GM18526 (cell line): ENCODE results near the gene ZC3H8.

Experiments used
- POLR2A ChIP-seq: IDR thresholded peaks from 3 replicates; pipeline ENCODE4 v1.6.1; 2011; ENCODE audit not compliant: insufficient read length; ENCODE audit errors: extremely low read depth

Gene ZC3H8

DNA sequence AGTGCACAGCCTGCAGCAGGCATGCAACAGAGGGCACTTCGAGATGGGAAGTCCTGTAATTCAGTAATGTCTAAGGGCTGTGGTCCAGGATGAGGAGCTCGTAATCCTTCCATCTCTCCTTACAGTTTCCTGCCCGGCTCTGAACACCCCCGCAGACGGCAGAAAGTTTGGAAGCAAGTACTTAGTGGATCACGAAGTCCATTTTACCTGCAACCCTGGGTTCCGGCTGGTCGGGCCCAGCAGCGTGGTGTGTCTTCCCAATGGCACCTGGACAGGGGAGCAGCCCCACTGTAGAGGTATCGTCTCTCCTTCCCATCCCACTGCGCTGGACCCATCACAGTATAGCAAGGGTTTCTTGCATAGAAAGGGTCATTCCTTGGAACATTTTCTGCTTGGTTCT lies 90.0 kb downstream of the ZC3H8 start:
- no peak for TF ChIP-seq POLR2A

DNA sequence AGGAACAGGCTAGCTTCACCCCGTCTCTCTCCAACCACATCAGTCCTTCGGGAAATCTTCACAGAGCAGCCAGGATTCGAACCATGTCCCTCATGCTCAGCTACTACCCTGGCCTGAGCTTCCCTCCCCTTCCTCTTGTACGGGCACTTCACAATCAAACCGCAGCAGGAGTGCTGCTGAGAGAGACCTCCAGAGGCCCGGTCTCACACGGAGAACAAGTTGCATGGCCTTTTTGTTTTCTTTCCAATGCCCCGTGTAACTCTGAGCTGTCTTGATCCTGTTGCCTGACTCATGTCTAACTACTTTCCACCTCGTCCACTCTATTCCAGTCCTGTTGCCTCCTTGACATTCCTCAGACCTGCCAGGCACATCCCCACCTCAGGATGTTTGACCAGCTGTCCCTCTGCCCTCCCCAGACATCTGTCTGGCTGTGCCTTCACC lies 91.3 kb downstream of the ZC3H8 start:
- no peak for TF ChIP-seq POLR2A

DNA sequence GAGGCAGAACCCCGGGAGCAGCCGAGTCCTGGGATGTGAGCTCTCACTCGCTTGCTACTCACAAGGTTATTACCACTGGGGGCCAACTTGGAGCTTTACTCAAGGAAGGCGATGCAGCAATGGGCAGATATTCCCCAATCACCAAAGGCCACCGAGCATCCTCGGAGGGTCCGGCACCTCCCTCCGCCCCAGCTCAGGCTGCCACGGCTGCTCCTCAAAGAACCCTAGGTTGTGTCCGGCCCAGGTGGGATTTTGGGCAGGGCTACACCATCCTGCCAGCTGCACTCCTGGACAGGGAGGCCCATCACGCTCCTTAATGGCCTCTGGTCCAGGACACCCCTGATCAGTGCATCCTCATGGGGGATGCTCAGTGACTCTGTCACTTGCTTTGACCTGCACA lies 91.9 kb downstream of the ZC3H8 start:
- no peak for TF ChIP-seq POLR2A

DNA sequence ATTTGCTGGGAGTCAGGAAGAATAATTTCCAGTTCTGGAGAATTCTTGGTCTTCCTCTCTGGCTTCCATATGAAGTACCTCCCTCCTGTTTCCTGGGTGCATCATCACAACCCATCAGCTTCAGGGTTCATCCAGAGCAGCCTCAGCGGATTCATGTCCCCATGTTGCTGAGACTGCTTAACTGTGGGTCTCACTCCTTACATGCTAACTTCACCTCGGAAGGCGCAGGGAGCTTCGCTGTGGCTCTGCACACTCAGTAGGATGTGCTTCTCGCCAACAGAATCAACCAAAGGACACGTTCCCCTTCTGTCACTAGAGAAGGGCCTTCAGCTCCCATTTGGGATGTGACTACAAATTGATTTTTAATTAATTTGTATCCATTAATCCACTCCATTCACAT lies 92.5 kb downstream of the ZC3H8 start:
- TF ChIP-seq POLR2A, result no peak
